GM19324 (cell line): Measurements from ENCODE around the gene PPEF2.
"Not testable (repeated sequence)": the region's sequence is repeated elsewhere in the genome, so short reads cannot be mapped to it uniquely, and the experiment has no call there.

Source experiments
- ATAC-seq: cut with Tn5 transposase; IDR thresholded peaks from one replicate; pipeline ENCODE4 v1.9.1; 2021; ENCODE audit warnings: mild to moderate bottlenecking, moderate library complexity; ENCODE audit not compliant: unreplicated experiment, low FRiP score

Gene PPEF2, protein sequence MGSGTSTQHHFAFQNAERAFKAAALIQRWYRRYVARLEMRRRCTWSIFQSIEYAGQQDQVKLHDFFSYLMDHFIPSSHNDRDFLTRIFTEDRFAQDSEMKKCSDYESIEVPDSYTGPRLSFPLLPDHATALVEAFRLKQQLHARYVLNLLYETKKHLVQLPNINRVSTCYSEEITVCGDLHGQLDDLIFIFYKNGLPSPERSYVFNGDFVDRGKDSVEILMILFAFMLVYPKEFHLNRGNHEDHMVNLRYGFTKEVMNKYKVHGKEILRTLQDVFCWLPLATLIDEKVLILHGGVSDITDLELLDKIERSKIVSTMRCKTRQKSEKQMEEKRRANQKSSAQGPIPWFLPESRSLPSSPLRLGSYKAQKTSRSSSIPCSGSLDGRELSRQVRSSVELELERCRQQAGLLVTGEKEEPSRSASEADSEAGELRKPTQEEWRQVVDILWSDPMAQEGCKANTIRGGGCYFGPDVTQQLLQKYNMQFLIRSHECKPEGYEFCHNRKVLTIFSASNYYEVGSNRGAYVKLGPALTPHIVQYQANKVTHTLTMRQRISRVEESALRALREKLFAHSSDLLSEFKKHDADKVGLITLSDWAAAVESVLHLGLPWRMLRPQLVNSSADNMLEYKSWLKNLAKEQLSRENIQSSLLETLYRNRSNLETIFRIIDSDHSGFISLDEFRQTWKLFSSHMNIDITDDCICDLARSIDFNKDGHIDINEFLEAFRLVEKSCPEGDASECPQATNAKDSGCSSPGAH

DNA sequence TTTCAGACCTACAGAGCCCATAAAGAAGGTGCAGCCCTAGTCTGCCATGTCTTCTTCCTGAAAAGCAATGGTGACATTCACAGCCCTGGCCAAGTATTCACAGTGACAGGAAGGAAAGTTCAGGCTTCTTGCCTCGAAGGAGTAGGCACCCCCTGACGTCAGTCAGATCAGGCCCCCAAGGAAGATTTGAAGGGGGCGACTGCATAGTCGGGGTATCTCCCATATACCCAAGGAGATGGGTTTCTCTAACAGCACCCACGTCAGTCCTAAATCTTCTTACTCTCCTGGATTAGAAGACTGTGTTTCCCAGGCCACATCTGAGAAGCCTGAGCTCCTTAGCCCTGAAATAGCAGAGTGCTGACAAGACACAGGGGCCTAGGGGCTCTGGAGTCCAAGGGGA, at the start of gene PPEF2:
TSS of gene PPEF2 (minus strand) at position 101 of the 400 bp plus-strand sequence. CDS start 6,127 bp downstream, outside the sequence.
- no peak for ATAC-seq

DNA sequence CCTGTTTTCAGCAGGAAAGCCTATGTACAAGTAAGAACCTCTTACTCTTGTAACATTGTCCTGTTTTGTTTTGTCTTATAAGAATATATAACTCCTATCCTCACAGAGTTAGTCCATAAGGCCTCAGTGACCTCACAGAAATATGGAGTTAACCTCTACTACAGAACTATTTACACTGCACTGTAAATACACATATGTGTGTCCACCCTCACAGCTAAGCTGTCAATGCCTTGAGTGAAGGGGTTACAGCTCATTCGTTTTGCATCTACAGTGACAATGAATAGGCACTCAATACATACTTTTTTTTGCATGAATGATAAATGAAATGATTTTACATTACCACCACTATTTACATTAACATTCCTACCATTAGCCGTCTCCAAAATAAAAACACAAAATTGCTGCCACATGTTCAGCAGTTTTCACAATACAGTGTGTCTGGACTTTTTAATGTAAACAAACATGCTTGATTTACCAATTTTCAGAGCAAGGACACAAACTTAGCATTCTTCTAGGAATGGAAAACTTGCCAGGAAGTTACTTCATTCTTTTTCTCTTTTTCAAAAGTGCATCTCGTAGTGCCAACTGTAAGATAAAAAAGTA, 48.1 kb upstream of the PPEF2 start:
- no peak for ATAC-seq

DNA sequence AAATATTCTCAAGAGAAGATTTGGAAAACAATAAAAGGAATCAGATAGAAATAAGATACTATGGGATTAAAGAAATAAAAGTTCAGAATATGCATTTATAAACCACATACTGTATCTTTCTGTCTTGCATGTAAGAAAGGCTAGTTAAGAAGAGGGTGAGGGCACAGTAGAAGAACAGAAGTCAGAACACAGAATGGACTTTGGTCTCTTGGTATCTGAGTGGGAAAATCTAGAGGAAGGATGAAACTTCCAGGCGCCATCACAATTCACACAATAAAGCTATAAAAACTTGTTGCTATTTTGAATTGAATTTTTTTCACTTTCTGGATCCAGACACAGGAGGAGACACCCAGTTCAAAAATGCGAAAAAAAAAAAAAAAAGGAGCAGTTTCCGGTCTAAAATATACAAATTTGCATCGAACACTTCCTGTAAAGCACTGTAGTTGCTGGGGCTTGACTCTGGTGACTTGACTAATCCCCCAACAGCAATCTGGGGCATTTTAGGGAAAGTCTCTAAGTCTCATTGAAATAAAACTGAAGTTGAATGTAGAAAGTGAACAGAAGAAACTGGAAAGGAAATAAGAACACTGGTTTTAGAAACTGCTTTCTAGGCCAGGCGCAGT, 46.7 kb upstream of the PPEF2 start:
- peak; percentile 79 for ATAC-seq

DNA sequence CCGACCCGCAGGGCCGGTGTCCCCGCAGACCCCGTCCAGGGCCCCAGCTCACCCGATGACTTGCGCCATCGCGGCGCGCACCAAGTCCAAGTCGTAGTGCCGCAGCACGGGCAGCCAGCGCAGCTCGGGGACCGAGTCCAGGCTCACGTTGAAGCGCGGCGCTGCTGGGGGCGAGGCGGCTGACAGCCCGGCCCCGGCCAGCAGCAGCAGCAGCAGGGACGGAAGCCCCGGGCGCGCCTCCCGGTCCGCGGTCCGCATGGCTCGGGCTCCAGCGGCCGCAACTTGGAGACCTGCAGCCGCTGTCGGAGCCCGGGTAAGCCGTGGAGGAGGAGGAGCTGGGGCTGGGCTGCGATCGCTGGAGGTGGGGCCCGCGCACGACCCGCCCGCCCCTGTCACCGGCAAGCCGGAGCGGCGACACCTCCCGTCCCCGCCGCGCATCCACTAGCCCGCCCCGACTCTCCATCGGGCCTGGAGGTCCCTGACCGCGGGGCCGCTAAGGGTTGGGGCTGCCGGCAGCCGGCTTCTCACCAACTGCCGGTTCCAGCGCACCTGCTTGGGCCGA, 38.5 kb upstream of the PPEF2 start, which contains the start of gene NAAA:
TSS of gene NAAA (minus strand) at position 322 of the 562 bp plus-strand sequence. CDS start at position 258, 64 bp downstream.
- peak; percentile 85 for ATAC-seq

DNA sequence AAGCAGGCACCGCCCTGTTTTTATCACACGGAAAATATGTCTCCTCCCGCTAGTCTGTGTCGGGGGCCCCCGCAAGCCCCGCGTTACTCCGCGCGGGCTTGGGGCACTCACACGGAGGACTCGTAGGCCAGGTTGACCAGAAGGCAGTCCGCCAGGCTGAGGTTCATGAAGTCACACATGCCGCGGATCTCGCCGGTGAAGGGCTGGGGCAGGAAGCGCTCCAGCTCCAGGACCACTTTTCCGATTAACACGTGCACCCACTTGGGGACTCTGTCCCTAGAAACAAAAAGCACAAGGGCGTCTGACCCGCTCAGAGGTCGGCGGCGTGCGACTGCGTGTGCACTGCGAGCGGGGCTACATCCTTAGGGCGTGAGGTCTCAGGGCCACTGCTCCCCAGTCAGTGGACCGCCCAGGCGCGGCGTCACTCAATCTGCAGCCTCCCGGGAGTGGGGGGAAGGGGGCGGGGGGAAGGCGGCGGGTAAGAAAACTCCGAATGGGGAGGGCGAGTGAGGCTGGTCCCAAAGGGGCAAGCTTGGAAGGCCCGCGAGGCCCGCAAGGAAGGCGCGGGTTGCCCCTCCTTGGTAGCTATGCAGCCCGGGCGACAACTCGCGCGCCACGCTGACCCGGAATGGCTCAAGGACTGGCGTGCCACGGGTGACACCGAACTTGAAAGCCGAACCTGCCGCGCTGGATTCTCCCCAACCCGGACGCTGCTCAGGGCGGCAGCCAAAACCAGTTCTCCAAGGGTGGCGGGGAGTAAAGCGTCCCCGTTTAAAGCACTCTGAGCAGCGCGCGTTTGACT, 37.8 kb upstream of the PPEF2 start:
- ATAC-seq, result peak; percentile 59

DNA sequence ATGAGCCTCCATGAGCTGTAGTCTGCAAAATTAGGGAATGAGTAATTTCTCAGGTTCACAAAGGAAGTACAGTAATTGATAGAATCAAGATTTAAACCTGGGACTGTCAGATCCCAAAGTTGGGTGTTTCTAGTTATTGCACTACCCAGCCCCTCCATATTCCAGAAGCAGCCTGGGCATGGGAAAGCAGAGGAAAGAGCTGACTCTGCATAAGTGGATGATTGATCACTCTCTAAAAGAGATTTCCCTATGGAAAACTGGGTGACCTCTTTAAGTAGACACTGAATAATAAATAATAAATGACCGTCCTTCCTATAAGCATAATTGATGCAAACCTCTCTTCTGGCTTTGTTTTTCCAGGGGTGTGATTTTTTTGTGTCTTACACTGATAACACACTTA, 33.4 kb upstream of the PPEF2 start:
- no peak for ATAC-seq

DNA sequence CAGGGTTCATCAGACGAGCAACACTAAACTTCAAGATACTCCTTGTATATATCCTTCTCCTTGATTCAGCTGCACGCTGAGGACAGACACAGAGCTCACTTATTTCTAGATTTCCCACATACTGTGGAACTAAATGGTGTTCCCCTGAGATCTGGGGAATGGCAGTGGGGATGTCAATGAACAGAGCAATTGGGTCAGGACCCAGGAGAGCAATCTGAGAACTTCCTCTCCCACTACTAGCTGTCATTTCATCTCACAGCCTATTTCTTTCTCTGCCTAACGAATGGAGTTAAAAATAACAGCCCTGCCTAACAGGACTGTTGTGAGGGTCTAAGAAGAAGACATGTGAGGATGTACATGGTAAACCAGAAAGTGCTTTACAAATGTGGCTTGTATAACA, 27.9 kb upstream of the PPEF2 start:
- ATAC-seq, result no peak

DNA sequence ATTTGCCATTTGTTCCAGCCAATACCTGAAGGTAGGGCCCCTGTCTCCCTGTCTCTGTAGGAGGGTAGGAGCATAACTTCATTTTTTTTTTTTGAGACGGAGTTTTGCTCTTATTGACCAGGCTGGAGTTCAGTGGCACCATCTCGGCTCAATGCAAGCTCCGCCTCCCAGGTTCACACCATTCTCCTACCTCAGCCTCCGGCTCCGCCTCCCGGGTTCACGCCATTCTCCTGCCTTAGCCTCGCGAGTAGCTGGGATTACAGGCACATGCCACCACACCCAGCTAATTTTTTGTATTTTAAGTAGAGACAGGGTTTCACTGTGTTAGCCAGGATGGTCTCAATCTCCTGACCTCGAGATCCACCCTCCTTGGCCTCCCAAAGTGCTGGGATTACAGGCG, 22.7 kb upstream of the PPEF2 start:
- ATAC-seq, result not testable (repeated sequence)

DNA sequence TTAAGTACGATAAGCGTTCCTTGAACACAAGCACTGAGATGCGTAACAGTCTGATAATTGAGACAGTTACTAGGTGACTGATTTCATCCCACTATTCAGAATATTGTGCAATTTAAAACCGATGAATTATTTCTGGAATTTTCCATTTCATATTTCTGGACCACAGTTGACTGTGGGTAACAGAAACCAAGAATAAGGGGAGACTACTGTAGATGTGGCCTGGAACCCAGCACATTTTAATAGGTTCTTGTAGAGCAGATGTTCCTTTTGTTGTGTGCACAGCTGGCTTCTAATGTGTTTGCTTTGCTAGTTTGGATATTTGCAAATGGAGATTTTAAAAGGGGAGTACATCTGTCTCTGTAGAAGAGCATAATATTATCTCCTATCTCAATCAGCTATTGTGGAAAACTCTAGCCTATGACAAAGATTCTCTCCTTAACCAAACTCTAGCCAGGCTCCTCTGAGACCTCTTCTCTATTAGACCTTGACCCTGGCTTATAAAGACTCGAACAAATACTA, 22.1 kb upstream of the PPEF2 start:
- no peak for ATAC-seq

DNA sequence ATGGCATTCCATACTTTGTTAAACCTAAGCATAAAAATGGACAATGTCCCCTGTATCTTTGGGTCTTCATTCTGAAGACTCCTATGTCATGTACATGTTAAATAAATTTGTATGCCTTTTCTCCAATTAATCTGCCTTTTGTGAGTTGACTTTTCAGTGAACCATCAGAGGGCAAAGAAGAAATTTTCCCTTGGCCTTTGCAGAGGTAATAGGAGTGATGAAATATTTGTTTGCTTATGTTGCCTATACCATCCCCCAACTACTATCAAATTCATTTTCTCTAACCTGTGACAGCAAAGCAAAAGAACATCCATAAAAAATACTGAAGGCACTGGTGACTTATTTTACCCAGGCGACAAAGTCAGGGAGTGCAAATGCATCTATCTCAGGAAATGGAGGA, 20.3 kb upstream of the PPEF2 start:
- ATAC-seq, result no peak

DNA sequence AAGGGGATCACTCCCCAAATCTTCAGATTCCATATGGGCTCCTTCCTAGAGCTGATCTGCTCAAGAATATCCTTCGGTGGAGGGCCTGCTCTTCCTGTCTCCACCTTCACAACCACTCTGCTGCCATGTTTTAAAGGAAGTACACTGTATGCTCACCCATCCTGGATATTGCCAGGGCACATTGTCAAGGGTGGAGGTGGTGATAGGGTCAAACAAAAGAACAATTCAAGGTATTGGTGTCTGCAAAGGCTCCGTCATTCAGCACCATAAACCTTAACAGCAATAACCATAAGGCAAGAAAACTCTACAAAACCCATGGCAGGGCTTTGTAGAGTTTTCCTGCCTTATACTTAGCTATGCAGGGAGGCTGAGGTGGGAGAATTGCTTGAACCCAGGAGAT, 19.7 kb upstream of the PPEF2 start:
- ATAC-seq, result no peak

DNA sequence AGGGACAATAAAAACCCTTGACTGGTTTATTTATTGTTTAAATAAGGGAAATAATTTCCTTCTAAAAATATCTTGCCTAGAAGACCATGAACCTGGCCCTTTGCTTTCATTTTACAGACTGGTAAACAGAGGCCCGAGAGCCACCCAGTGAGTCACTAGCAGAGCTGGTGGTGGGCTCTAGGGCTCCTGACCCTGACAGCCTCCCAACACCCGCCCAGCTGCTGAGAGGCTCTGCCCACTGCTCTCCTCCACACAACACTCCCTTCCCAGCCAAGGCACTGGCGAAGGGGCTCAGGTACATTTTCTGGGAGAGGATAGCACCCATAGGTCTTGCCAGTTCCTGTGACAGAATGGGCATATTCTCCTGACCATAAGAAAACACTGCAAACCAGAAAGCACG, 18.1 kb upstream of the PPEF2 start:
- no peak for ATAC-seq

DNA sequence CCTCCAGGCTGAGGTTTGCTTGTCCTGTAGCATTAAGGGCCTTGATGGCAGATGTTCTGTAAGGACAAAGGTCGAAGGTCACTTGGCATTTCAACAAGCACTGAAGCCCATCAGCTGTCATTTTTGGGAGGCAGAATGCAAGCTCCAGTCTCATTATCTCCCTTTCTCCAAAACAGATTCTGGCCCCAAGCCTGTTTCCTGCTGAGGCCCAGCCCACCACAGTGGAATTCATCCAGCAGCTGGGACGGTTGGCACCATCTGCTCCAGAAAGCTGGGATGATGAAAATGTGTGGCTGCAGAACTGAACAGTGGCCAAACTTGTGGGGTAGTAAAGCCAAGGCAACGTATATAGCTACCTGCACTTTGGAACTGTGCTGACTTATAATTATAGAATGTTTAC, 17.7 kb upstream of the PPEF2 start:
- ATAC-seq, result no peak

DNA sequence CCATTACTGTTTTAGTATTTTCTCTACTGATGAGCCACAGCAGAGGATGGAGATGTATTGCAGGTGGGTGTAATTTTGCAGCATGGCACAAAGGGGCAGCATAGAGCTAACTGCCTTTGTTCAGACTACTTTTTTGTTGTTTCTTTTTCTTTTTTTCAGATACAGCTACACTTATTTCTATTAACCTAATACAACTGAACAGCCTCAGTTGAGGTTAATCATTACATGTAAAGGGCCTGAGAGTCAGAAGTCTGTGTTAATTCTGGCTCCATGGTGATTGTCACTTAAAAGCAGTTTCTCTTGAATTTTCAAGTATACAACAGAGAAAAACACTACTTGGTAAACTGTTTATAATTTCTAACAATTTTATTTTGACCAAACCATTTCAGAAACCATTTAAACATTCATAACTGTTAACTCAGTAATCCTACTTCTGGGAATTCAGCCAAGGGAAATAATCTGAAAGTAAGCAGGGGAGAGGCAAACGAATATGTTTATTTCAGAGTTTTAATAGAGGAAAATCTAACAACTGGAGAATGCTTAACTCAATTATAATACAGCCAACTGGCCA, 13.9 kb upstream of the PPEF2 start:
- no peak for ATAC-seq

DNA sequence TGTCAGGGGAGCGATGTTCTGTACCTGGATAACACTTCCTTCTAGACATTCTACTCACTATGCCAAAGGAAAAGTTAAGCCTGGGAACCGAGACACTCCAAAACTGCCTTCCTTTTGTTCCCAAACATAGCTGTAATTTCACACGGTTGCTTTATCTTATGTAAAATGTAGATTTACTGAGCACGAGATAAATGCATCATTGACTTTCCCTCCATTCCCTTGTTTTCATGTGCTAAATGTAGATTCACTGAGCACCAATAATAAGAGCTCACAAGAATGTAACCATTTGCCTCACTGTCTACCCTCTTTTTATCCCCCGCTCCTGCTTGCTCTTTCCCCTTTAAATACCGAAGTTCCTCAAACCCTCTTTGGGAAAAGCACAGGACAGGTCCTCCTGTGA, 10.7 kb upstream of the PPEF2 start:
- no peak for ATAC-seq

DNA sequence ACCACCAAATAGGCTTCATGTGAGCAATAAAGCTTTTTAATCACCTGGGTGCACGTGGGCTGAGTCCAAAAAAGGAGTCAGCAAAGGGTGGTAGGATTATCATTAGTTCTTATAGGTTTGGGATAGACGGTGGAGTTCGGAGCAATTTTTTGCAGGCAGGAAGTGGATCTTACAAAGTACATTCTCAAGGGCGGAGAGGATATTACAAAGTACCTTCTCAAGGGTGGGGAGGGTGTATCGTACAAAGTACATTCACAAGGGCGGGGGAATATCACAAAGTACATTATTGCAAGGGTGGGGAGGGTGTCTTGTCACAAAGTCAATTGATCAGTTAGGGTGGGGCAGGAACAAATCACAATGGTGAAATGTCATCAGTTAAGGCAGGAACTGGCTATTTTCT, 8.6 kb upstream of the PPEF2 start:
- ATAC-seq, result not testable (repeated sequence)

DNA sequence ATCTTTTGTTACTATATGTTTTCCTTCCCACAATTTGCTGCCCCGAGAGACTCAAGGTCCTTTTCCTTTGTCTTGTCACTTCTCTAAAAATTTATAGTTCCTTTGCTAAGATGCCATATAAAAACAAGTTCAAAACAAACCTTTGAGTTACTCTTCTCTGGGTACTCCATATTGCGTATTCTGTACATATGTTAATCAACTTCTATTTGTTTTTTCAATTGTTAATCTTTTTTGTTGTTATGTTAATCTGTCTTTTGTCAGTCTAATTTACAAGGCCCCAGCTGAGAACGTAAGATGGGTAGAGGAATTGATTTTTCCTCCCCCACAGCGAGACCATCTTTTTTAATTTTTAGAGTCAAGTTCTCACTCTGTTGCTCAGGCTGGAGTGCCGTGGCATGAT, 7.2 kb upstream of the PPEF2 start:
- no peak for ATAC-seq

DNA sequence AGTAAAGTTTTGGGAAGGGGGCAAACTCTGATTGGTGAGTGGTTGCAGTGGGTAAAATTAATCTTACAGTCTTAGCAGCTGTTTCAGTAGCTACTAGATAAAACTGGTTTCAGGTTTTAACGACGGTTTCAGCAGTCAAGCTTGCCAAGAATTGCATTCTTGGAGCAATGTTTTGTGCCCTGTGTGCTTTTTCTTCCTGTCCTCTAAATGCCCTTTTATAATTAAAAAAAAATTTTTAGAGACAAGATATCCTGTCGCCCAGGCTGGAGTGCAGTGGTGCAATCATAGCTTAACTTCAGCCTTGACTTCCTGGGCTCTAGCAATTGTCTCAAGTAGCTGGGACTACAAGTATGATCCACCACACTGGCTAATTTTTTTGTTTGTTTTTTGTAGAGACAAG, 6.3 kb upstream of the PPEF2 start:
- ATAC-seq, result no peak

DNA sequence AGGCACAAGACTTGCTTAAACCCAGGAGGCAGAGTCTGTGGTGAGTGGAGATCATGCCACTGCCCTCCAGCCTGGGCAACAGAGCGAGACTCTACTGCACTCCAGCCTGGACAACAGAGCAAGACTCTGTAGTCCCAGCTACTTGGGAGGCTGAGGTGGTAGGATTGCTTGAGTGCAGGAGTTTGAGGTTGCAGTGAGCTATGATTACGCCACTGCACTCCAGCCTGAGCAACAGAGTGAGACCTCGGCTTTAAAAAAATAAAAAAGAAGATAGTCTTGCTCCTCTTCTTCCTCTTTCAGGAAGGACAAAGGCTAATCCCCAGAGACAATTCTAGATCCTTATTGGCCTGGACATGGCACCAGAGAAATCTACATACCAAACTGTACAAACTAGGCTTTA, 5.7 kb upstream of the PPEF2 start:
- ATAC-seq, result no peak
